Measurements from ENCODE around the gene XRN2. TPM values are rescaled to one million over a fixed set of nuclear protein-coding genes. Genes with fewer than 3 reads are reported as not detected.

Gene XRN2
- total RNA-seq, 3 donors from 2014 or later (not counting 1 experiment from before 2014, with no cell fraction given), result 52.9 to 61.8 (median 57.4) TPM

DNA sequence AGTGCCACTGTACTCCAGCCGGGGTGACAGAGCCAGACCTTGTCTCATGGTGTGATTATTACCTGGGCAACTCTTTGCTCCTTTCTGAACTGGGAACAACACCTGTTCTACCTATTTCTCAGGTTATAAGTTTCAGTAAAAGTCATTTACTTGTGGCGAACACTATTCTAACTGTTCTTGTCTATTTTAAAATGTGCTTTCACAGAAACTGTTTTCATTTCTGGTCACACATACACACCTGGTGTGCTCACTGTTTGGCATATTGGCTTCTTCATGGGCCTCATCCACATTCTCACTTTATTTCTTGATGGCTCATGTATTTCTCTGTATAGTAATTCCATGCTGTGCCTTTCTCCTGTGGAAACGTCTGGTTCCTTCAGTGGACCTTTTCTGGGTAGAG is 30.5 kb upstream of the XRN2 start:
- ATAC-seq (no peak), DNase-seq (no peak)
- Mint-ChIP-seq H3K9me3 (no peaks in the 10 kb centered on the region), H3K27ac (no peak overlapping the region), H3K4me1 (no peaks in the 10 kb centered on the region), H3K4me3 (no peak overlapping the region), H3K36me3 (no peaks in the 10 kb centered on the region), H3K27me3 (ENCODE audit: low read depth in 2 of 2) (peaks cover 20 to 27% of the 10 kb centered on the region in 2 donors)
- Histone ChIP-seq H3K9me3 (ENCODE audit: control insufficient read depth, insufficient read depth, low read length) (no peaks in the 10 kb centered on the region), H3K27me3 (ENCODE audit: control insufficient read depth, insufficient read depth, low read length) (no peaks in the 10 kb centered on the region), H3K4me3 (ENCODE audit: low read length) (no peak overlapping the region), H3K4me1 (ENCODE audit: control insufficient read depth, insufficient read depth, low read length) (no peaks in the 10 kb centered on the region), H3K27ac (ENCODE audit: low read length) (no peak overlapping the region), H3K36me3 (ENCODE audit: control insufficient read depth, insufficient read depth, low read length) (no peaks in the 10 kb centered on the region)
- WGBS (ENCODE audit: insufficient coverage), result 88% methylated on average over 3 of the region's 3 CpGs
- TF ChIP-seq, protein P1, sequence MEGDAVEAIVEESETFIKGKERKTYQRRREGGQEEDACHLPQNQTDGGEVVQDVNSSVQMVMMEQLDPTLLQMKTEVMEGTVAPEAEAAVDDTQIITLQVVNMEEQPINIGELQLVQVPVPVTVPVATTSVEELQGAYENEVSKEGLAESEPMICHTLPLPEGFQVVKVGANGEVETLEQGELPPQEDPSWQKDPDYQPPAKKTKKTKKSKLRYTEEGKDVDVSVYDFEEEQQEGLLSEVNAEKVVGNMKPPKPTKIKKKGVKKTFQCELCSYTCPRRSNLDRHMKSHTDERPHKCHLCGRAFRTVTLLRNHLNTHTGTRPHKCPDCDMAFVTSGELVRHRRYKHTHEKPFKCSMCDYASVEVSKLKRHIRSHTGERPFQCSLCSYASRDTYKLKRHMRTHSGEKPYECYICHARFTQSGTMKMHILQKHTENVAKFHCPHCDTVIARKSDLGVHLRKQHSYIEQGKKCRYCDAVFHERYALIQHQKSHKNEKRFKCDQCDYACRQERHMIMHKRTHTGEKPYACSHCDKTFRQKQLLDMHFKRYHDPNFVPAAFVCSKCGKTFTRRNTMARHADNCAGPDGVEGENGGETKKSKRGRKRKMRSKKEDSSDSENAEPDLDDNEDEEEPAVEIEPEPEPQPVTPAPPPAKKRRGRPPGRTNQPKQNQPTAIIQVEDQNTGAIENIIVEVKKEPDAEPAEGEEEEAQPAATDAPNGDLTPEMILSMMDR (IDR thresholded peaks at IDR 0.05), result no peak
- intact Hi-C loops (cut with micrococcal nuclease), result no loop called here

DNA sequence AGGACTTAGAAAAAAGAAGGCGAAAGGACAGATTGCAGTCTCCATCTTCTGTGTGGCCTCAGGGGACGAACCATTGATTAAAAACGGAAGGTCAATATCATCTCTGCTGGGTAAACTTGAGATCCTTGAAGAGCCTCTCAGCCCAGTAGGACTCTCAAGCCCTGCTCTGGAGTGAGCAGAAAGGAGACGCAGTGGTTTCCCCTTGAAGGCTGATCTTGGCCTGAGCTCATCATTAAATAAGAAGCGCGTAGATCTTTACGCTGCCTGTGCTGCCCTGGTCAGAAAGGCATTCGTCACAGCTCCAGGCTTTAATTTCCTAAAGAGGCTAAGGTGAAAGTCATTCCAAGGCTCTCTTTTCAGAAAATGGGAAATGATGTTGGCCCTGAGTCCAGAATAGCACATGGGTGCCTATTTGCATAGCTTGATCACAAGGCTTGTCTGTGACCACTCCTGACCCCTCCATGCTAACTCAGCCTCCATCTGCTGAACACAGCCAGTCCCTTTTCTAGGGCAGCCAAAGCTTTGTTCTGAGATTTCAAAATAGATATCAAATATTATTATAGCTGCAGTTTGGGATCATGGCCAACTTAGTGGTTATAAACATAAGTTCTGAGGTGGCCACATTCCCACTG is 29.3 kb upstream of the XRN2 start:
- 92% methylated on average over 8 of the region's 8 CpGs for WGBS (ENCODE audit: insufficient coverage)
- H3K27ac Mint-ChIP-seq, result no peak overlapping the region

DNA sequence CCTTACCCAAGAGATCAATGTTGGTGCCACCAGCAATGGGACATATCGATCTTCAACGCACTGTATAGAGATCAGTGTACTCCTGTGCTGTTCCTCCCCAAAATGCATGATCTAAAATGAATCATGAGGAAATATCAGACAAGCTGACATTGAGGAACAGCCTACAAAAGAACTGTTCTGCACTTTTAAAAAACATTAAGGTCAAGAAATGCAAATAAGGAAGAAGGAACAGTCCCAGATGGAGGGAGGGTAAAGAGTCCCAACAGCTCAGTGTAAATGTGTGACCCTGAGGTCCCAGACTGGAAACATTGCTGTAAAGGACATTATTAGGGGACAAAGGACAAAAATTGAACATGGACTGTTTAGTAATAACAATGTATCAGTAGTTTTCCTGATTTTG is 24.3 kb upstream of the XRN2 start:
- H3K27ac ChIP-seq (ENCODE audit: low read length), result no peak overlapping the region
- peaks cover 23% of the 10 kb centered on the region in 2 donors for H3K27me3 Mint-ChIP-seq (ENCODE audit: low read depth in 2 of 2)
- intact Hi-C loops (cut with micrococcal nuclease), result no loop called here
- no peaks in the 10 kb centered on the region for H3K9me3 Mint-ChIP-seq
- no peaks in the 10 kb centered on the region for H3K36me3 Mint-ChIP-seq
- H3K4me3 Mint-ChIP-seq, result no peak overlapping the region
- no peaks in the 10 kb centered on the region for H3K9me3 ChIP-seq (ENCODE audit: control insufficient read depth, insufficient read depth, low read length)
- no peaks in the 10 kb centered on the region for H3K4me1 Mint-ChIP-seq
- TF ChIP-seq, protein P1 (IDR thresholded peaks at IDR 0.05), result no peak
- ATAC-seq (no peak), DNase-seq (no peak)
- no peaks in the 10 kb centered on the region for H3K36me3 ChIP-seq (ENCODE audit: control insufficient read depth, insufficient read depth, low read length)
- H3K27me3 ChIP-seq (ENCODE audit: control insufficient read depth, insufficient read depth, low read length), result no peaks in the 10 kb centered on the region
- WGBS (ENCODE audit: insufficient coverage), result 95% methylated on average over 2 of the region's 2 CpGs
- no peak overlapping the region for H3K27ac Mint-ChIP-seq
- H3K4me1 ChIP-seq (ENCODE audit: control insufficient read depth, insufficient read depth, low read length), result no peaks in the 10 kb centered on the region
- H3K4me3 ChIP-seq (ENCODE audit: low read length), result no peak overlapping the region

More for the DNA sequence above, 29.3 kb upstream of the XRN2 start:
- TF ChIP-seq, protein P1 (IDR thresholded peaks at IDR 0.05), result no peak
- peaks cover 20 to 28% of the 10 kb centered on the region in 2 donors for H3K27me3 Mint-ChIP-seq (ENCODE audit: low read depth in 2 of 2)
- intact Hi-C loops (cut with micrococcal nuclease), result no loop called here
- H3K27ac ChIP-seq (ENCODE audit: low read length), result no peak overlapping the region
- no peak overlapping the region for H3K4me3 ChIP-seq (ENCODE audit: low read length)
- H3K4me1 Mint-ChIP-seq, result no peaks in the 10 kb centered on the region
- no peaks in the 10 kb centered on the region for H3K4me1 ChIP-seq (ENCODE audit: control insufficient read depth, insufficient read depth, low read length)
- DNase-seq (no peak), ATAC-seq (no peak)
- H3K9me3 Mint-ChIP-seq, result no peaks in the 10 kb centered on the region
- no peaks in the 10 kb centered on the region for H3K36me3 Mint-ChIP-seq
- no peaks in the 10 kb centered on the region for H3K9me3 ChIP-seq (ENCODE audit: control insufficient read depth, insufficient read depth, low read length)
- H3K36me3 ChIP-seq (ENCODE audit: control insufficient read depth, insufficient read depth, low read length), result no peaks in the 10 kb centered on the region
- no peak overlapping the region for H3K4me3 Mint-ChIP-seq
- no peaks in the 10 kb centered on the region for H3K27me3 ChIP-seq (ENCODE audit: control insufficient read depth, insufficient read depth, low read length)

Data from natural killer cell (primary cell).